B cell (primary cell): ENCODE results near the gene PIGO. TPM values are rescaled to one million over a fixed set of nuclear protein-coding genes. Genes with fewer than 3 reads are reported as not detected.

Source experiments
- ATAC-seq: fragments of 200-7000 bp; cut with Tn5 transposase; one replicate; pipeline ENCODE4 v1.10.0; 2021; ENCODE audit warnings: low read depth, mild to moderate bottlenecking, moderate number of reproducible peaks, moderate library complexity
- CTCF ChIA-PET: fragments of 350-600 bp; sonication (Branson Sonifier 250); formaldehyde crosslinking; loops from one replicate; lab custom pipeline; 2021; ENCODE audit warnings: antibody characterized with exemption, inconsistent platforms; lab: Charles Lee
- POLR2A ChIA-PET: fragments of 350-600 bp; sonication (Branson Sonifier 250); formaldehyde crosslinking; loops from one replicate; lab custom pipeline; 2021; ENCODE audit warnings: antibody characterized with exemption; lab: Charles Lee
- DNase-seq: peaks from one replicate; pipeline ENCODE4 v3.0.0; 2013
- H2AFZ ChIP-seq: 2 replicates; pipeline ENCODE4 v1.6.1; 2012; ENCODE audit warnings: mild to moderate bottlenecking, low read depth, low read length; ENCODE audit not compliant: insufficient read depth, poor library complexity, severe bottlenecking
- H3K27ac ChIP-seq, 2 donors: 1 replicate in 1 of 2; 2 replicates in 1 of 2; pipeline ENCODE4 v1.5.1; 2012 to 2013; ENCODE audit warnings: low read length in 2 of 2, mild to moderate bottlenecking in 2 of 2, moderate library complexity in 1 of 2
- H3K27me3 ChIP-seq, 4 experiments: fragments of 200-600 bp in 1 of 4; sonication (generic) in 1 of 4; replicated peaks in 1 of 4; 1 replicate in 2 of 4; 2 replicates in 2 of 4; pipeline versions ENCODE4 v1.6.1 to v1.7.0; 2013 to 2016; ENCODE audit warnings: low read length in 3 of 4, mild to moderate bottlenecking in 2 of 4, mixed read lengths in 1 of 4, moderate library complexity in 1 of 4; ENCODE audit not compliant: insufficient read depth in 4 of 4, control insufficient read depth in 3 of 4; ENCODE audit errors: control extremely low read depth in 1 of 4
- H3K36me3 ChIP-seq, 2 experiments: replicated peaks in 1 of 2; 1 replicate in 1 of 2; 2 replicates in 1 of 2; pipeline versions ENCODE4 v1.6.1 to v1.7.1; 2013; ENCODE audit warnings: low read length in 1 of 2; ENCODE audit not compliant: insufficient read depth in 2 of 2, control insufficient read depth in 1 of 2; ENCODE audit errors: control extremely low read depth in 1 of 2, extremely low read depth in 1 of 2
- H3K4me1 ChIP-seq, 2 donors: fragments of 200-600 bp in 1 of 2; sonication (generic) in 1 of 2; 1 replicate in 1 of 2; 2 replicates in 1 of 2; pipeline versions ENCODE4 v1.5.1 to v1.6.1; 2013 to 2017; ENCODE audit warnings: low read length in 2 of 2; ENCODE audit not compliant: control insufficient read depth in 2 of 2, insufficient read depth in 2 of 2
- H3K4me2 ChIP-seq: replicated peaks from 2 replicates; pipeline ENCODE3; 2012; ENCODE audit warnings: mild to moderate bottlenecking, low read depth, low read length; ENCODE audit not compliant: poor library complexity, severe bottlenecking
- H3K4me3 ChIP-seq, 5 experiments: fragments of 200-600 bp in 1 of 5; sonication (generic) in 1 of 5; 1 replicate in 3 of 5; 2 replicates in 2 of 5; pipeline versions ENCODE4 v1.5.1 to v1.7.0; 2011 to 2016; ENCODE audit warnings: low read length in 4 of 5, mild to moderate bottlenecking in 4 of 5, low read depth in 2 of 5, control low read depth in 1 of 5, moderate library complexity in 1 of 5; ENCODE audit not compliant: insufficient read depth in 1 of 5; ENCODE audit errors: control extremely low read depth in 1 of 5, extremely low read depth in 1 of 5
- H3K79me2 ChIP-seq: fragments of 200-600 bp; sonication (generic); one replicate; pipeline ENCODE4 v1.6.0; 2016; ENCODE audit warnings: low read length; ENCODE audit not compliant: control insufficient read depth, insufficient read depth
- H3K9ac ChIP-seq: fragments of 200-600 bp; sonication (generic); 2 replicates; pipeline ENCODE4 v1.6.1; 2017; ENCODE audit warnings: mild to moderate bottlenecking, low read length, moderate library complexity
- H3K9me3 ChIP-seq, 3 donors: one replicate each; pipeline versions ENCODE4 v1.6.1 to v1.7.1; 2013; ENCODE audit warnings: low read length in 2 of 3; ENCODE audit not compliant: control insufficient read depth in 2 of 3, insufficient read depth in 1 of 3; ENCODE audit errors: control extremely low read depth in 1 of 3
- H4K20me1 ChIP-seq: 2 replicates; pipeline ENCODE4 v1.6.0; 2012; ENCODE audit warnings: mild to moderate bottlenecking, low read length; ENCODE audit not compliant: insufficient read depth, control insufficient read depth, poor library complexity, severe bottlenecking
- H3K27ac Mint-ChIP-seq: one replicate; pipeline ENCODE4 v1.8.0; 2021; ENCODE audit warnings: mixed read lengths
- H3K27me3 Mint-ChIP-seq: one replicate; pipeline ENCODE4 v1.8.0; 2021; ENCODE audit warnings: mixed read lengths
- H3K4me1 Mint-ChIP-seq: one replicate; pipeline ENCODE4 v1.8.0; 2021; ENCODE audit warnings: mixed read lengths
- H3K4me3 Mint-ChIP-seq: one replicate; pipeline ENCODE4 v1.8.0; 2021; ENCODE audit warnings: mixed read lengths
- H3K9me3 Mint-ChIP-seq: one replicate; pipeline ENCODE4 v1.8.0; 2022; ENCODE audit warnings: mixed read lengths; ENCODE audit not compliant: insufficient read depth
- CTCF ChIP-seq: fragments of 200-600 bp; IDR thresholded peaks from one replicate; pipeline ENCODE4 v1.8.0; 2022; ENCODE audit warnings: antibody characterized with exemption, mild to moderate bottlenecking
- EZH2 ChIP-seq: IDR thresholded peaks from 2 replicates; pipeline ENCODE4 v1.6.1; 2012; ENCODE audit warnings: borderline replicate concordance, low read depth, mild to moderate bottlenecking, moderate library complexity, low read length; ENCODE audit not compliant: insufficient read depth, poor library complexity, severe bottlenecking
- WGBS: methylation state at CpG from one replicate; pipeline ENCODE4 v1.1.5; 2013; ENCODE audit warnings: missing lambda C conversion rate; ENCODE audit not compliant: insufficient coverage; 5-methylcytosine and 5-hydroxymethylcytosine counted together
- intact Hi-C: fragments of 100-400 bp; cut with micrococcal nuclease; formaldehyde crosslinking; loops from one replicate; pipeline ENCODE4 v1.10.0; 2022
- polyA plus RNA-seq: library from polyadenylated mRNA; depleted of rRNA; stranded (reverse); fragments of >200 nt; gene quantifications from 2 replicates; pipeline ENCODE4 v1.2.3, GENCODE V29; 2012
- total RNA-seq, 2 donors: library from RNA; stranded (reverse); fragments of 120-200 nt in 1 of 2; gene quantifications; 1 replicate in 1 of 2; 2 replicates in 1 of 2; pipeline versions ENCODE4 v1.2.3 to v1.2.4, GENCODE V29; 2013 to 2022

PIGO gene
- total and polyA plus RNA-seq, 2 donors (not counting 1 experiment from before 2014, with no cell fraction given), result 25.7 to 32.5 TPM

GRCh38 chr9:35102769-35103659 is 6.6 kb upstream of the PIGO start, which contains the start of gene STOML2:
TSS of gene STOML2 (minus strand) at chr9:35103131. CDS start at chr9:35103094, 37 bp downstream.
- peak within 1 kb of the TSS; percentile 86 to 96 for H3K27ac ChIP-seq
- peak within 1 kb of the TSS; percentile 84 for H3K4me2 ChIP-seq
- H3K9me3 Mint-ChIP-seq, result no peaks in the 10 kb centered on the region
- peaks cover 28% of the 10 kb centered on the region for H3K4me1 Mint-ChIP-seq
- peak within 1 kb of the TSS; percentile 61 to 94 (median 88) for H3K4me3 ChIP-seq
- ChIA-PET POLR2A (interaction anchor here (0.5 to 2.7 kb wide), 6 partner anchors 8 to 73 kb away, joined by 3 to 15 read pairs (median 7); partner anchors contain the start of genes ATOSB, FANCG and VCP), CTCF (interaction anchor here (1.0 to 3.0 kb wide), 9 partner anchors 8 to 451 kb away, joined by 3 to 22 read pairs (median 9); partner anchors contain the start of genes ATOSB and FANCG)
- no peaks in the 10 kb centered on the region for H3K27me3 ChIP-seq
- DNase-seq (peak; percentile 95), ATAC-seq (peak; percentile 95)
- H2AFZ ChIP-seq, result peak within 1 kb of the TSS; percentile 86
- peak within 1 kb of the TSS; percentile 86 for H3K4me3 Mint-ChIP-seq
- H3K4me1 ChIP-seq, result peaks cover 13 to 22% of the 10 kb centered on the region in 2 donors
- H3K79me2 ChIP-seq, result peaks cover 16% of the 10 kb centered on the region
- TF ChIP-seq EZH2, result no peak
- no peak for TF ChIP-seq CTCF
- WGBS, result 1% methylated on average over 53 of the region's 57 CpGs
- H3K27me3 Mint-ChIP-seq, result no peaks in the 10 kb centered on the region
- H3K27ac Mint-ChIP-seq, result peak within 1 kb of the TSS; percentile 97
- no peaks in the 10 kb centered on the region for H3K9me3 ChIP-seq
- no peaks in the 10 kb centered on the region for H4K20me1 ChIP-seq
- intact Hi-C loops, result loop anchor here (1.0 to 2.0 kb wide), 6 partner anchors 8 to 630 kb away; partner anchors contain the start of genes CREB3, DNAJB5 and TLN1
- H3K9ac ChIP-seq, result peak within 1 kb of the TSS; percentile 86
- H3K36me3 ChIP-seq, result peaks cover 0 to 31% of the 10 kb centered on the region in 2 experiments
